Mesenchymal stem cell (in vitro differentiated cells and primary cell): ENCODE measurements around the gene TEP1.

ENCODE experiments used
- DNase-seq: peaks from one replicate; pipeline ENCODE4 v3.0.0-alpha.2; 2013
- H2AFZ ChIP-seq: one replicate; pipeline ENCODE4 v1.6.1; 2013; ENCODE audit warnings: low read depth, mild to moderate bottlenecking, control low read depth, inconsistent platforms, low read length, moderate library complexity
- H2AK5ac ChIP-seq: 2 replicates; pipeline ENCODE4 v1.6.1; 2013; ENCODE audit warnings: low read length, moderate library complexity, mild to moderate bottlenecking, inconsistent platforms; ENCODE audit not compliant: severe bottlenecking
- H2BK120ac ChIP-seq: one replicate; pipeline ENCODE4 v1.6.1; 2013; ENCODE audit warnings: low read depth, mild to moderate bottlenecking, inconsistent platforms, low read length, moderate library complexity
- H2BK12ac ChIP-seq, 2 experiments: one replicate each; pipeline ENCODE4 v1.6.1; 2013; ENCODE audit warnings: inconsistent platforms in 2 of 2, low read length in 2 of 2, mild to moderate bottlenecking in 2 of 2, moderate library complexity in 2 of 2, control low read depth in 1 of 2
- H2BK15ac ChIP-seq: one replicate; pipeline ENCODE4 v1.6.1; 2013; ENCODE audit warnings: mild to moderate bottlenecking, low read depth, inconsistent platforms; ENCODE audit not compliant: poor library complexity, severe bottlenecking
- H2BK5ac ChIP-seq: 2 replicates; pipeline ENCODE4 v1.6.1; 2013; ENCODE audit warnings: low read depth, mild to moderate bottlenecking, low read length, control low read depth, inconsistent platforms; ENCODE audit not compliant: poor library complexity, severe bottlenecking
- H3K14ac ChIP-seq, 2 experiments: one replicate each; pipeline ENCODE4 v1.6.1; 2013; ENCODE audit warnings: inconsistent platforms in 2 of 2, low read length in 2 of 2, control low read depth in 1 of 2, mild to moderate bottlenecking in 1 of 2, moderate library complexity in 1 of 2
- H3K18ac ChIP-seq, 2 experiments: one replicate each; pipeline ENCODE4 v1.6.1; 2013; ENCODE audit warnings: inconsistent platforms in 2 of 2, low read length in 2 of 2, control low read depth in 1 of 2, low read depth in 1 of 2, mild to moderate bottlenecking in 1 of 2
- H3K23ac ChIP-seq, 2 experiments: one replicate each; pipeline ENCODE4 v1.6.1; 2013; ENCODE audit warnings: inconsistent platforms in 2 of 2, low read length in 2 of 2, mild to moderate bottlenecking in 2 of 2, moderate library complexity in 2 of 2, control low read depth in 1 of 2
- H3K27ac ChIP-seq: 2 replicates; pipeline ENCODE4 v1.5.1; 2013; ENCODE audit warnings: mild to moderate bottlenecking, moderate library complexity, low read length, control low read depth, inconsistent platforms; ENCODE audit not compliant: poor library complexity, severe bottlenecking
- H3K27me3 ChIP-seq, 2 experiments: 2 replicates each; pipeline versions ENCODE4 v1.6.1 to v1.7.0; 2013; ENCODE audit warnings: low read length in 2 of 2, mild to moderate bottlenecking in 2 of 2, moderate library complexity in 2 of 2, control low read depth in 1 of 2, inconsistent platforms in 1 of 2; ENCODE audit not compliant: control insufficient read depth in 1 of 2, insufficient read depth in 1 of 2
- H3K36me3 ChIP-seq, 2 experiments: 2 replicates each; pipeline versions ENCODE4 v1.6.1 to v1.7.0; 2013; ENCODE audit warnings: low read length in 2 of 2, control low read depth in 1 of 2, inconsistent platforms in 1 of 2, low read depth in 1 of 2, mild to moderate bottlenecking in 1 of 2; ENCODE audit not compliant: insufficient read depth in 2 of 2, control insufficient read depth in 1 of 2
- H3K4ac ChIP-seq, 2 experiments: one replicate each; pipeline ENCODE4 v1.6.1; 2013; ENCODE audit warnings: inconsistent platforms in 2 of 2, low read length in 2 of 2, mild to moderate bottlenecking in 2 of 2, moderate library complexity in 2 of 2, control low read depth in 1 of 2, low read depth in 1 of 2
- H3K4me1 ChIP-seq: 2 replicates; pipeline ENCODE4 v1.6.1; 2013; ENCODE audit warnings: low read depth, low read length, control low read depth; ENCODE audit not compliant: control insufficient read depth, insufficient read depth
- H3K4me2 ChIP-seq: 2 replicates; pipeline ENCODE4 v1.6.1; 2013; ENCODE audit warnings: low read length, mild to moderate bottlenecking, inconsistent platforms; ENCODE audit not compliant: poor library complexity, severe bottlenecking
- H3K4me3 ChIP-seq, 2 experiments: 2 replicates each; pipeline versions ENCODE4 v1.5.1 to v1.7.0; 2013; ENCODE audit warnings: low read length in 2 of 2, mild to moderate bottlenecking in 2 of 2, control low read depth in 1 of 2, low read depth in 1 of 2; ENCODE audit not compliant: insufficient read depth in 1 of 2
- H3K79me1 ChIP-seq: replicated peaks from 2 replicates; pipeline ENCODE4 v1.6.1; 2013; ENCODE audit warnings: mild to moderate bottlenecking, control low read depth, low read length, inconsistent platforms; ENCODE audit not compliant: poor library complexity, severe bottlenecking
- H3K9ac ChIP-seq: 2 replicates; pipeline ENCODE4 v1.7.0; 2013; ENCODE audit warnings: mild to moderate bottlenecking, low read length, moderate library complexity
- H3K9me3 ChIP-seq: 2 replicates; pipeline ENCODE4 v1.7.0; 2013; ENCODE audit warnings: mild to moderate bottlenecking, low read length; ENCODE audit not compliant: control insufficient read depth
- H4K8ac ChIP-seq: one replicate; pipeline ENCODE4 v1.6.1; 2013; ENCODE audit warnings: inconsistent platforms, mild to moderate bottlenecking, low read length, moderate library complexity
- H4K91ac ChIP-seq: one replicate; pipeline ENCODE4 v1.6.1; 2013; ENCODE audit warnings: mild to moderate bottlenecking, low read length, inconsistent platforms
- WGBS: methylation state at CpG from one replicate; pipeline ENCODE4 v1.1.7; 2013; ENCODE audit warnings: mixed read lengths; 5-methylcytosine and 5-hydroxymethylcytosine counted together

TEP1 gene

GRCh38 chr14:20388159-20388558, 25.1 kb downstream of the TEP1 start:
- no peak overlapping the region for H2AFZ ChIP-seq
- no peak overlapping the region for H3K18ac ChIP-seq
- H3K4me1 ChIP-seq, result no peaks in the 10 kb centered on the region
- no peak for DNase-seq
- H3K27ac ChIP-seq, result no peak overlapping the region
- H3K4me2 ChIP-seq, result no peak overlapping the region
- H3K4ac ChIP-seq, result no peak overlapping the region
- no peak overlapping the region for H2BK12ac ChIP-seq
- no peak overlapping the region for H4K91ac ChIP-seq
- no peak overlapping the region for H4K8ac ChIP-seq
- peaks cover 68 to 90% of the 10 kb centered on the region in 2 experiments for H3K36me3 ChIP-seq
- H3K14ac ChIP-seq, result no peak overlapping the region
- no peak overlapping the region for H2BK120ac ChIP-seq
- WGBS, result 41% methylated on average over 3 of the region's 4 CpGs
- no peak overlapping the region for H3K23ac ChIP-seq
- no peak overlapping the region for H2BK5ac ChIP-seq
- peaks cover 11% of the 10 kb centered on the region for H3K79me1 ChIP-seq
- H2AK5ac ChIP-seq, result no peak overlapping the region
- no peaks in the 10 kb centered on the region for H3K9me3 ChIP-seq
- H2BK15ac ChIP-seq, result no peak overlapping the region
- no peak overlapping the region for H3K4me3 ChIP-seq
- H3K9ac ChIP-seq, result no peak overlapping the region
- H3K27me3 ChIP-seq, result no peaks in the 10 kb centered on the region

- Histone ChIP-seq H3K9me3 (no peaks in the 10 kb centered on the region), H2BK5ac (no peak overlapping the region), H2BK12ac (no peak overlapping the region), H3K36me3 (peaks cover 74 to 94% of the 10 kb centered on the region in 2 experiments), H3K79me1 (peaks cover 13% of the 10 kb centered on the region), H3K4ac (no peak overlapping the region), H3K4me1 (no peaks in the 10 kb centered on the region), H2BK120ac (no peak overlapping the region), H2BK15ac (no peak overlapping the region), H3K18ac (no peak overlapping the region), H3K4me3 (no peak overlapping the region), H4K91ac (no peak overlapping the region), H3K4me2 (no peak overlapping the region), H3K23ac (no peak overlapping the region), H4K8ac (no peak overlapping the region), H3K27me3 (no peaks in the 10 kb centered on the region), H2AK5ac (no peak overlapping the region), H3K9ac (no peak overlapping the region), H3K14ac (no peak overlapping the region), H2AFZ (no peak overlapping the region), H3K27ac (no peak overlapping the region)
- DNase-seq, result no peak
- 95% methylated on average over 6 of the region's 6 CpGs for WGBS
Observed at GRCh38 chr14:20387576-20387975, 25.7 kb downstream of the TEP1 start.

DNA sequence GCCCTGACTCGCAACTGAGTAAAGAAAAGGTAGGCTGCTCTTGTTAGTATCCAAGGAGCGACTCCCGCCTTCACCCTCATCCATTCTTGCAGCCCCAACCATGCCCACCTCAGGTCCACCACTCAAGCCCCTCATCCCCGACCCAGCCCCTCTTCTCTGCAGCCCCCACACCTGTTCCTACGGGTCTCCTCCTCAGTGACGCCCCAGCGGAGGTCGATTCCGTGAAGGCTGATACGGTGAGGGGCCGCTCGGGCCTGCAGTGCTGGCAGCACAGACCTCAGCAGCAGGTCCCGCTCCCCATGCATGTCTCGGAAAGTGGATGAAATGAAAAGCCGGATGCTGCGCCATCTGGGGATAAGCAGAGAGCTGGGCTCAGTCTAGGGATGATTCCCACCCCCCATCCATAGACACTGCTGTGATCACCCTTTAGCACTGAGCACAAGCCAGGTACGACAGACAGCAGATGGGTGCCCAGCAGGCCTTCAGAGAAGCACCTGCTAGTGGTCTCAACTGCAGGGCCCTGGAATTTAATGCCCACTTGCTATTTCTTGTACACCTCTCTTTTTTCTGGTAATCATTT, 26.9 kb downstream of the TEP1 start:
- no peak overlapping the region for H3K18ac ChIP-seq
- no peak overlapping the region for H3K27ac ChIP-seq
- no peaks in the 10 kb centered on the region for H3K9me3 ChIP-seq
- no peak overlapping the region for H3K14ac ChIP-seq
- no peak overlapping the region for H3K4ac ChIP-seq
- no peak overlapping the region for H4K91ac ChIP-seq
- H2BK12ac ChIP-seq, result no peak overlapping the region
- no peak overlapping the region for H3K4me3 ChIP-seq
- H3K23ac ChIP-seq, result no peak overlapping the region
- H2BK15ac ChIP-seq, result no peak overlapping the region
- no peak overlapping the region for H2BK120ac ChIP-seq
- no peak overlapping the region for H2BK5ac ChIP-seq
- peaks cover 82 to 94% of the 10 kb centered on the region in 2 experiments for H3K36me3 ChIP-seq
- no peaks in the 10 kb centered on the region for H3K27me3 ChIP-seq
- no peak overlapping the region for H4K8ac ChIP-seq
- 98% methylated on average over 16 of the region's 17 CpGs for WGBS
- H3K79me1 ChIP-seq, result peaks cover 17% of the 10 kb centered on the region
- no peak overlapping the region for H2AK5ac ChIP-seq
- H3K4me2 ChIP-seq, result no peak overlapping the region
- no peak overlapping the region for H2AFZ ChIP-seq
- no peak overlapping the region for H3K9ac ChIP-seq
- no peak for DNase-seq
- no peaks in the 10 kb centered on the region for H3K4me1 ChIP-seq

DNA sequence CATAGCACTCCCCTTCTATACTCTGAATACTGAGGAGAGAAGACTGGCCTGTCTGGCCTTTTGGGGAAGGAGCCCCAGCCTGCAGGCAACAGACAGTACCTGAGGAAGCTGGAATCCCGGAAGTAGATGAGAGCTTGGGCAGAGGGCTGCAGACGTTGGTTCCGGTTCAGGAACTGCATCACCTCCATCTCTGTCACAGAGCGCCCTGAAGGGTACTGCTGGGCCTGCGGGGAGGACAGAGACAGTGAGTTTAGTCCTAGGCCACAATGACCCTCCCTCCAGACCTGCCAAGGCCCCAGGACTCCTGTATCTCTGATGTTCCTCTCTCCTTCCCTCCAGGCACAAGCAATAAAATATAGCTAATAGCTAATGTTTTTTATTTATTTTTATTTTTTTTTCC, 28.4 kb downstream of the TEP1 start:
- Histone ChIP-seq H3K79me1 (peaks cover 18% of the 10 kb centered on the region), H3K9ac (no peak overlapping the region), H3K4ac (no peak overlapping the region), H3K18ac (no peak overlapping the region), H4K91ac (no peak overlapping the region), H3K27ac (no peak overlapping the region), H2BK5ac (no peak overlapping the region), H3K23ac (no peak overlapping the region), H3K4me2 (no peak overlapping the region), H3K9me3 (no peaks in the 10 kb centered on the region), H3K4me3 (no peak overlapping the region), H3K27me3 (no peaks in the 10 kb centered on the region), H2BK12ac (no peak overlapping the region), H2BK120ac (no peak overlapping the region), H3K4me1 (no peaks in the 10 kb centered on the region), H4K8ac (no peak overlapping the region), H2AFZ (no peak overlapping the region), H3K36me3 (peaks cover 84 to 94% of the 10 kb centered on the region in 2 experiments), H2AK5ac (no peak overlapping the region), H3K14ac (no peak overlapping the region), H2BK15ac (no peak overlapping the region)
- no peak for DNase-seq
- 96% methylated on average over 5 of the region's 5 CpGs for WGBS
